Ishikawa (cell line): ENCODE data around the gene SOX15.

Experiments used
- CEBPB ChIP-seq: IDR thresholded peaks from 2 replicates; pipeline ENCODE4 v1.6.1; 2012
- CREB1 ChIP-seq: IDR thresholded peaks from 2 replicates; pipeline ENCODE4 v1.6.1; 2012; ENCODE audit warnings: low read depth
- EGR1 ChIP-seq: IDR thresholded peaks from 2 replicates; pipeline ENCODE4 v1.6.1; 2012
- EP300 ChIP-seq: IDR thresholded peaks from 2 replicates; pipeline ENCODE4 v1.6.1; 2012; ENCODE audit warnings: borderline replicate concordance
- FOXM1 ChIP-seq: IDR thresholded peaks from 2 replicates; pipeline ENCODE4 v1.6.1; 2012; ENCODE audit warnings: low read depth, borderline replicate concordance
- MAX ChIP-seq: IDR thresholded peaks from 2 replicates; pipeline ENCODE4 v1.6.1; 2012
- NFIC ChIP-seq: IDR thresholded peaks from 2 replicates; pipeline ENCODE4 v1.6.1; 2012
- RAD21 ChIP-seq: IDR thresholded peaks from 2 replicates; pipeline ENCODE4 v1.6.1; 2012; ENCODE audit warnings: low read depth
- REST ChIP-seq: IDR thresholded peaks from 2 replicates; pipeline ENCODE4 v1.6.1; 2012; ENCODE audit warnings: low read depth, mild to moderate bottlenecking
- TAF1 ChIP-seq: IDR thresholded peaks from 2 replicates; pipeline ENCODE4 v1.6.1; 2012; ENCODE audit warnings: low read depth, mild to moderate bottlenecking
- TCF12 ChIP-seq: IDR thresholded peaks from 2 replicates; pipeline ENCODE4 v1.6.1; 2012; ENCODE audit warnings: low read depth
- TEAD4 ChIP-seq: IDR thresholded peaks from 2 replicates; pipeline ENCODE4 v1.6.1; 2012
- USF1 ChIP-seq: IDR thresholded peaks from 2 replicates; pipeline ENCODE4 v1.6.1; 2012
- YY1 ChIP-seq: IDR thresholded peaks from 2 replicates; pipeline ENCODE4 v1.6.1; 2012; ENCODE audit warnings: low read depth
- ZBTB7A ChIP-seq: IDR thresholded peaks from 2 replicates; pipeline ENCODE4 v1.6.1; 2012; ENCODE audit warnings: low read depth

The SOX15 gene

GRCh38 chr17:7561589-7562207 is 28.2 kb downstream of the SOX15 start, which contains the start of gene SENP3:
SENP3 (plus strand) TSS chr17:7561919; CDS start chr17:7563077, 1,158 bp downstream.
- TF ChIP-seq CREB1, result peak; percentile 87
- TF ChIP-seq YY1, result no peak; the same call in 1 of the 2 replicates
- no peak for TF ChIP-seq TEAD4
- TF ChIP-seq FOXM1, result no peak
- no peak for TF ChIP-seq RAD21
- no peak for TF ChIP-seq REST
- peak; percentile 79 for TF ChIP-seq TAF1
- TF ChIP-seq ZBTB7A, result 0 out of 2 replicates have a peak, but pooled peaks have one; percentile 44
- TF ChIP-seq EP300, result no peak
- no peak for TF ChIP-seq NFIC
- TF ChIP-seq CEBPB, result no peak
- no peak for TF ChIP-seq EGR1
- TF ChIP-seq TCF12, result peak; percentile 29; the same call in 1 of the 2 replicates
- TF ChIP-seq USF1, result no peak
- TF ChIP-seq MAX, result peak; percentile 66

GRCh38 chr17:7561028-7561575 is 28.8 kb downstream of the SOX15 start:
- TF ChIP-seq RAD21 (peak; percentile 84), ZBTB7A (no peak), NFIC (peak; percentile 47; the same call in 1 of the 2 replicates), TAF1 (no peak), CREB1 (no peak), CEBPB (no peak), TCF12 (no peak), FOXM1 (no peak), MAX (0 out of 2 replicates have a peak, but pooled peaks have one; percentile 10), EGR1 (no peak), REST (no peak), EP300 (no peak), YY1 (no peak), USF1 (no peak)

GRCh38 chr17:7560172-7561027 is 29.5 kb downstream of the SOX15 start:
- TF ChIP-seq CREB1, result no peak
- no peak for TF ChIP-seq EGR1
- no peak for TF ChIP-seq ZBTB7A
- TF ChIP-seq USF1, result no peak
- no peak for TF ChIP-seq FOXM1
- TF ChIP-seq CEBPB, result no peak
- TF ChIP-seq MAX, result no peak
- TF ChIP-seq YY1, result no peak
- TF ChIP-seq TAF1, result no peak
- no peak for TF ChIP-seq NFIC
- no peak for TF ChIP-seq TCF12
- TF ChIP-seq EP300, result no peak
